ENCODE data around the gene TSFM. TPM values are rescaled to one million over a fixed set of nuclear protein-coding genes. Genes with fewer than 3 reads are reported as not detected.
A peak's percentile ranks its signal among the peaks of the same experiment; 100 is the strongest.

The TSFM gene
- total RNA-seq, 1 donor from 2014 or later = 25.8 TPM

- H3K27ac Mint-ChIP-seq (ENCODE audit: unreplicated experiment) = peak overlapping the region; percentile 55
- no peak for TF ChIP-seq CTCF (IDR thresholded peaks at IDR 0.05; ENCODE audit: unreplicated experiment)
- H3K9me3 Mint-ChIP-seq (ENCODE audit: unreplicated experiment) = no peaks in the 10 kb centered on the region
- peaks cover 19% of the 10 kb centered on the region for H3K27me3 Mint-ChIP-seq (ENCODE audit: unreplicated experiment)
- peaks cover 45% of the 10 kb centered on the region for H3K4me1 Mint-ChIP-seq (ENCODE audit: unreplicated experiment)
- H3K4me3 Mint-ChIP-seq (ENCODE audit: unreplicated experiment) = no peak overlapping the region
- peaks cover 15% of the 10 kb centered on the region for H3K36me3 Mint-ChIP-seq (ENCODE audit: low read depth, unreplicated experiment)
- no peak for DNase-seq (ENCODE audit: low spot score)
Measured at GRCh38 chr12:57741844-57742738, 40.5 kb upstream of the TSFM start.

- Mint-ChIP-seq H3K4me3 (ENCODE audit: unreplicated experiment) (peak overlapping the region; percentile 70), H3K4me1 (ENCODE audit: unreplicated experiment) (peaks cover 51% of the 10 kb centered on the region), H3K9me3 (ENCODE audit: unreplicated experiment) (no peaks in the 10 kb centered on the region), H3K36me3 (ENCODE audit: low read depth, unreplicated experiment) (peaks cover 26% of the 10 kb centered on the region), H3K27ac (ENCODE audit: unreplicated experiment) (peak overlapping the region; percentile 99), H3K27me3 (ENCODE audit: unreplicated experiment) (peaks cover 22% of the 10 kb centered on the region)
- no peak for TF ChIP-seq CTCF (IDR thresholded peaks at IDR 0.05; ENCODE audit: unreplicated experiment)
- no peak for DNase-seq (ENCODE audit: low spot score)
Measured at GRCh38 chr12:57743769-57744168, 38.8 kb upstream of the TSFM start.

- Mint-ChIP-seq H3K9me3 (ENCODE audit: unreplicated experiment) (no peaks in the 10 kb centered on the region), H3K27me3 (ENCODE audit: unreplicated experiment) (peaks cover 17% of the 10 kb centered on the region), H3K4me3 (ENCODE audit: unreplicated experiment) (peak overlapping the region; percentile 97), H3K27ac (ENCODE audit: unreplicated experiment) (peak overlapping the region; percentile 99), H3K36me3 (ENCODE audit: low read depth, unreplicated experiment) (peaks cover 27% of the 10 kb centered on the region), H3K4me1 (ENCODE audit: unreplicated experiment) (peaks cover 47% of the 10 kb centered on the region)
- DNase-seq (ENCODE audit: low spot score) = peak; percentile 62
- no peak for TF ChIP-seq CTCF (IDR thresholded peaks at IDR 0.05; ENCODE audit: unreplicated experiment)
Measured at GRCh38 chr12:57744194-57744776, 38.3 kb upstream of the TSFM start.

GRCh38 chr12:57744777-57745484 lies 37.7 kb upstream of the TSFM start, which contains the start of gene TSPAN31:
Gene TSPAN31, plus strand, starts transcription at chr12:57745039. Its CDS starts 116 bp downstream, at chr12:57745155.
- Mint-ChIP-seq H3K27me3 (ENCODE audit: unreplicated experiment) (peaks cover 16% of the 10 kb centered on the region), H3K4me1 (ENCODE audit: unreplicated experiment) (peaks cover 45% of the 10 kb centered on the region), H3K9me3 (ENCODE audit: unreplicated experiment) (no peaks in the 10 kb centered on the region), H3K4me3 (ENCODE audit: unreplicated experiment) (peak within 1 kb of the TSS; percentile 97), H3K36me3 (ENCODE audit: low read depth, unreplicated experiment) (peaks cover 25% of the 10 kb centered on the region), H3K27ac (ENCODE audit: unreplicated experiment) (peak within 1 kb of the TSS; percentile 99)
- TF ChIP-seq CTCF (IDR thresholded peaks at IDR 0.05; ENCODE audit: unreplicated experiment) = no peak
- peak; percentile 81 for DNase-seq (ENCODE audit: low spot score)
